GM23338 (cell line): ENCODE data around the gene CSPG4.

Source experiments
- EZH2 ChIP-seq: fragments of 200-600 bp; sonication (generic); IDR thresholded peaks from one replicate; pipeline ENCODE4 v1.8.0; 2017; ENCODE audit warnings: antibody characterized with exemption, mild to moderate bottlenecking, low read depth; ENCODE audit not compliant: unreplicated experiment
- POLR2AphosphoS5 ChIP-seq: IDR thresholded peaks from 2 replicates; pipeline ENCODE4 v1.6.1; 2016; ENCODE audit warnings: antibody characterized with exemption, low read depth
- TF ChIP-seq, protein P1 (sequence below), 2 experiments: fragments of 200-600 bp in 1 of 2; sonication (generic) in 1 of 2; conservative IDR thresholded peaks; 2 replicates each; pipeline versions ENCODE4 v1.5.1 to v1.6.1; 2016 to 2017; ENCODE audit warnings: antibody characterized with exemption in 2 of 2, low read depth in 2 of 2, mild to moderate bottlenecking in 2 of 2, moderate library complexity in 1 of 2

- TF ChIP-seq POLR2AphosphoS5 (no peak), EZH2 (no peak)
- TF ChIP-seq, protein P1, sequence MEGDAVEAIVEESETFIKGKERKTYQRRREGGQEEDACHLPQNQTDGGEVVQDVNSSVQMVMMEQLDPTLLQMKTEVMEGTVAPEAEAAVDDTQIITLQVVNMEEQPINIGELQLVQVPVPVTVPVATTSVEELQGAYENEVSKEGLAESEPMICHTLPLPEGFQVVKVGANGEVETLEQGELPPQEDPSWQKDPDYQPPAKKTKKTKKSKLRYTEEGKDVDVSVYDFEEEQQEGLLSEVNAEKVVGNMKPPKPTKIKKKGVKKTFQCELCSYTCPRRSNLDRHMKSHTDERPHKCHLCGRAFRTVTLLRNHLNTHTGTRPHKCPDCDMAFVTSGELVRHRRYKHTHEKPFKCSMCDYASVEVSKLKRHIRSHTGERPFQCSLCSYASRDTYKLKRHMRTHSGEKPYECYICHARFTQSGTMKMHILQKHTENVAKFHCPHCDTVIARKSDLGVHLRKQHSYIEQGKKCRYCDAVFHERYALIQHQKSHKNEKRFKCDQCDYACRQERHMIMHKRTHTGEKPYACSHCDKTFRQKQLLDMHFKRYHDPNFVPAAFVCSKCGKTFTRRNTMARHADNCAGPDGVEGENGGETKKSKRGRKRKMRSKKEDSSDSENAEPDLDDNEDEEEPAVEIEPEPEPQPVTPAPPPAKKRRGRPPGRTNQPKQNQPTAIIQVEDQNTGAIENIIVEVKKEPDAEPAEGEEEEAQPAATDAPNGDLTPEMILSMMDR (conservative IDR thresholded peaks at IDR 0.05; ENCODE audit: low read depth in 2 of 2): peak; percentile 50 to 67
Measured at GRCh38 chr15:75720787-75721479, 8.3 kb upstream of the CSPG4 start.
